ENCODE data around the gene ANKEF1.

The ANKEF1 gene

GRCh38 chr20:10090588-10091166, 55.9 kb downstream of the ANKEF1 start:
- DNase-seq: no peak

- no peak for DNase-seq
Observed at GRCh38 chr20:10093087-10093591, 58.4 kb downstream of the ANKEF1 start.

- no peak for DNase-seq
Observed at GRCh38 chr20:10094566-10095173, 59.9 kb downstream of the ANKEF1 start.

DNA sequence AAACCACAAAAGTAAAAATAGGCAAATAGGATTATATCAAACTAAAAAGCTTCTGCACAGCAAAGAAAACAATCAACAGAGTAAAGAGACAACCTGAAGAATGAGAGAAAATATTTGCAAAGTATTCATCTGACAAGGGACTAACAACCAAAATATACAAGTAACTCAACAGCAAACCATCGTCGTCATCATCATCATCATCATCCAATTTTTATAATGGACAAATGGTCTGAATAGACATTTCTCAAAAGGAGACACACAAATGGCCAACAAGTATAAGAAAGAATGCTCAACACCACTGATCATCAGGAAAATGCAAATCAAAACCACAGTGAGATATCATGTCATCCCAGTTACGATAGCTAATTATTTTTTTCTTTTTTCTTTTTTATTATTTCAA, 62.0 kb downstream of the ANKEF1 start:
- DNase-seq: no peak

DNA sequence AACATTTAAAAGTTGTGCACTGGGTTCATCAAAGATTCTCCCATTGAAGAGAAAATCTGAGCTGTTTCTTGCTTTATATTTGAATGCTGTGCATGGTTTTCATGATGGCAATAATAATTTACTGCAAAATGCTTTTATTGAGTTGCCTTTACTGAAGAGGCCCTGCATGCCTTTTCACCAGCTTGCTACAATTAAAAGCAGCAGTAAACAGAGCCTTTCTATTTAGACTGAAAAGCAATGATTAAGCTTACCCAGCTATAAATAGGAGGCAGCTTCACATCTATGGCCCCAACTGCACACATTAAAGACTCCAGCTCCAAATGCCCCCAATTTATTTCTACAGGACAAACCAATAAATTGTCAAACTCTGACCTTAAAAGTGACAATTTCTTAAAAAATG, 70.3 kb downstream of the ANKEF1 start:
- DNase-seq: no peak

Measured in GDM1 (cell line).